GM19035 (cell line): ENCODE data around the gene NDUFAB1.
"Not testable (repeated sequence)": the region's sequence is repeated elsewhere in the genome, so short reads cannot be mapped to it uniquely, and the experiment has no call there.

ENCODE experiments used
- ATAC-seq: cut with Tn5 transposase; IDR thresholded peaks from one replicate; pipeline ENCODE4 v1.9.1; 2021; ENCODE audit not compliant: unreplicated experiment

NDUFAB1 gene

GRCh38 chr16:23556881-23557778, 39.0 kb downstream of the NDUFAB1 start, which contains the start of the genes EARS2 and UBFD1:
Gene EARS2 (minus strand): TSS chr16:23557350. CDS start chr16:23557343, 7 bp downstream.
Gene UBFD1 (plus strand): TSS chr16:23557727. CDS start chr16:23557743, 16 bp downstream.
- peak; percentile 89 for ATAC-seq

GRCh38 chr16:23554536-23554935, 41.6 kb downstream of the NDUFAB1 start:
- ATAC-seq: no peak

- no peak for ATAC-seq
These were observed 44.0 kb downstream of the NDUFAB1 start for GRCh38 chr16:23552161-23552560.

GRCh38 chr16:23549938-23550337, 46.2 kb downstream of the NDUFAB1 start:
- no peak for ATAC-seq

- no peak for ATAC-seq
These were observed 51.7 kb downstream of the NDUFAB1 start for GRCh38 chr16:23544436-23544835.

- not testable (repeated sequence) for ATAC-seq
These were observed 55.3 kb downstream of the NDUFAB1 start for GRCh38 chr16:23540817-23541178.

GRCh38 chr16:23539984-23540816, 55.9 kb downstream of the NDUFAB1 start:
- no peak for ATAC-seq

GRCh38 chr16:23538919-23539278, 57.2 kb downstream of the NDUFAB1 start:
- no peak for ATAC-seq

GRCh38 chr16:23537390-23537789, 58.7 kb downstream of the NDUFAB1 start:
- no peak for ATAC-seq

- no peak for ATAC-seq
These were observed 60.2 kb downstream of the NDUFAB1 start for GRCh38 chr16:23535901-23536300.

- no peak for ATAC-seq
These were observed 61.0 kb downstream of the NDUFAB1 start for GRCh38 chr16:23534868-23535860.

- no peak for ATAC-seq
These were observed 63.7 kb downstream of the NDUFAB1 start for GRCh38 chr16:23532448-23532847.
